Gastroesophageal sphincter (tissue), 3 donors: Measurements from ENCODE around the gene OBSCN.

Experiments used
- CTCF ChIP-seq, 4 experiments: fragments of 200-600 bp in 2 of 4; fragments of 450-650 bp in 2 of 4; sonication (generic) in 1 of 4; IDR thresholded peaks; one replicate each; pipeline ENCODE4 v1.5.1; 2017 to 2019; ENCODE audit warnings: antibody characterized with exemption in 4 of 4, mild to moderate bottlenecking in 2 of 4, moderate library complexity in 2 of 4
- EP300 ChIP-seq: sonication (generic); formaldehyde crosslinking; IDR thresholded peaks from one replicate; pipeline ENCODE4 v1.6.1; 2017; ENCODE audit warnings: antibody characterized with exemption, mild to moderate bottlenecking
- POLR2A ChIP-seq, 2 donors: fragments of 450-650 bp; IDR thresholded peaks; one replicate each; pipeline ENCODE4 v1.6.1; 2017; ENCODE audit warnings: antibody characterized with exemption in 2 of 2, mild to moderate bottlenecking in 2 of 2, moderate library complexity in 1 of 2
- POLR2AphosphoS5 ChIP-seq: sonication (generic); formaldehyde crosslinking; IDR thresholded peaks from one replicate; pipeline ENCODE4 v1.6.1; 2017; ENCODE audit warnings: antibody characterized with exemption

DNA sequence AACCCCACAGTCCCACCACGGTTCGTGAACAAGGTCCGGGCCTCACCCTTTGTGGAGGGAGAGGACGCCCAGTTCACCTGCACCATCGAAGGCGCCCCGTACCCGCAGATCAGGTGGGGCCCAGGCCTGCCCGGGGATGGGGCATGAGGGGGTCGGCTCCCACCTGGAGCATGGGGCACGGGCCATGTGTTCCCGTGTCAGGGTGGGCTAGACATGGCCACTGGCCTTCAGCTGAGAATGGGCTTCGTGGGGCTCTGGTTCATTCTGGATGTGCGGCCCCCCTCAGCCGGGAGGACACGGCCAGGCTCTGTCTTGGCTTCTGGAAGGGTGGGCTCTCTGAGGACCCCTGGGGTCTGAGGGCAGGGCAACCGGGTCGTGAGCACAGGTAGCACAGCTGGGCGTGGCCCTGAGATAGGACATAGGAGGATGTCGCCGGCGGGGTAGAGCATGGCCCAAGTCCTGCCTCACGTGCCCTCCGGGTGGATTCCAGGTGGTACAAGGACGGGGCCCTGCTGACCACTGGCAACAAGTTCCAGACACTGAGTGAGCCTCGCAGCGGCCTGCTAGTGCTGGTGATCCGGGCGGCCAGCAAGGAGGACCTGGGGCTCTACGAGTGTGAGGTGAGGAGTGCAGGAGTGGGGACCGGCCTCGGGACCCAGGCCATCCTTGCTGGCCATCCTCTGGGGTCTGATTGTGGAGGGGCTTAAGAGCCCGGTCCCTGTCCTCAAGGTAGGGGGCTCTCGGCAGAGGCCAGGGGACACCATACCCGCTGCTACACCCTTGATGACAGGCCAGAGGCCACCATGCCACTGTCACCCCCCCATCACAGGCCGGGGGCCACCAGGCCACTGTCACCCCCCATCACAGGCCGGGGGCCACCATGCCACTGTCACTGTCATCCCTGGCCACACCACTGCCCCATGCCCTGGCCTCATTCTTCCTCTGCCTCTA, 143.3 kb downstream of the OBSCN start:
- TF ChIP-seq EP300 (no peak), CTCF (IDR thresholded peaks at IDR 0.05) (no peak), POLR2A (IDR thresholded peaks at IDR 0.05) (no peak), POLR2AphosphoS5 (no peak)
